ENCODE data around the gene ATF4.
A peak's percentile ranks its signal among the peaks of the same experiment; 100 is the strongest.

Gene ATF4

DNA sequence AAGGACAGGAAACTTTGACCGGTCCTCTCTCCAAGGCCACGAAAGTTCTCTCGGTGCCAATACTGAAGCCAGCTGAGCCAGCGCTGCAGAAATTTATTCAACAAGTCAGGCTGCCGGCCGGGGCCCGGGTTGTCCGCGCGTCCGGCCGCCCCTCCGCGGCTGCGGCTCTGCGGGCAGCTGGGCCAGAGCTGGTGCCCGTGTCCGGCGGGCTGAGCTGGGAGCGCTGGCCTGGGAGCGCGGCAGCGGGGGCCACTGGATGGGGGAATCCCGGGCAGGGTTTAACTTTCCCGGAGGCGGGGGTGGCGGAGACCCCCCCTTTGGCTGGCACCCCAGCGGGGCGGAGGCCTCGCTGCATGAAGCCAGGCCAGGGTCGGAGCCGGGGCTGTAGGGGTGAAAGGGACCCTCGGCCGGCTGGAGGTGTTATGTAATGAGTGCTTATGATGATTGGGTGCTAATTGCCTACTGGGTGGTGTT, 37.9 kb downstream of the ATF4 start:
- no peak for DNase-seq (ENCODE audit: low spot score)

DNA sequence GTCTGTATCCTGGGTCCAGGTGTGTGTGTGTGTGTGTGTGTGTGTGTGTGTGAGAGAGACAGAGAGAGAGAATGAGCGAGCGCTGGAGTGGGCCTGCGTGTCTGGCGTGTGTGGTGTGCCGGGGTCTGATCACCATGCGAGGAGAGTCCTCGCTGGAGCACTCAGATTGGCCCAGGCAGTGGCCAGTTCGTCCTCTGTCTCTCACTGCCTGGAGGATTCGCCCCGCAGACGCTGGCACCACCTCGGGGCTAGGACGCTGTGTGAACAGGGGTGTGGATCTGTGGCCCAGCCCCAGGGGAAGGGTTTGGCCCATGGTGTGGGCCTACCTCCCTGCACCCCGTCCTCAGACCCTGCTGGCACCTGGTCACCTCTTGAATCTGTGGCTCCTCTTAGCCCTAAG, 38.6 kb downstream of the ATF4 start:
- no peak for DNase-seq (ENCODE audit: low spot score)

DNA sequence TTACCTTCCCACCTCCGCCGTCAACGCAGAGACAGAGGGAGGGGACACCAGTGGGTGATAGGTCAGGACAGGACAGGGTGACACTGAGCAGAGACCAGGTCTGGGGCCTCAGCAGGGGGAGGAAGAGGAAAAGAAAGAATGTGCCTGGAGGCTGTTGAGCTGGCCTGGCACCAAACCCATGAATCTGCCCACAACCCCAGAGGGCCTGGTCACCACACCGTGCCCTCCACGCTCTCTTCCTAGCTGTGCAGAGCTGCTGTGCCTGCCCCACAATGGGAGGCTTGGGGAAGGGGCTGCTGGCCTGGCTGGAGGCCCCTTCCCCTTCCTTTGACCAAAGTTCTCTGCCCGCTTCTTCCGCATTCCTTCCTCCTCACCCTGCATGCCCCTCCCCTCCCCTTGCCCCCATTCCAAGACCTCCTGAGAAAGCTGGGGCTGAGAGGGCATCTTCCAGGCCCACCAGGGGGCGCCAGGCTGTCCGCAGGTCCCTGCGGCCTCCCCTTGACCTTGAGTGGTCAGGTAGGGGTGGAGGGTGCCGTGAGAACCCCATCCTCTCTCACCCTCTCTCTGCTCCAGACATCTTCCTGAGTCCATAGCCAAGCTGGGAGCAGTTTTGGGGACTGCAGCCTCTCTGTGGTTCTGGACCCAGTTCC, 39.2 kb downstream of the ATF4 start:
- no peak for DNase-seq (ENCODE audit: low spot score)

DNA sequence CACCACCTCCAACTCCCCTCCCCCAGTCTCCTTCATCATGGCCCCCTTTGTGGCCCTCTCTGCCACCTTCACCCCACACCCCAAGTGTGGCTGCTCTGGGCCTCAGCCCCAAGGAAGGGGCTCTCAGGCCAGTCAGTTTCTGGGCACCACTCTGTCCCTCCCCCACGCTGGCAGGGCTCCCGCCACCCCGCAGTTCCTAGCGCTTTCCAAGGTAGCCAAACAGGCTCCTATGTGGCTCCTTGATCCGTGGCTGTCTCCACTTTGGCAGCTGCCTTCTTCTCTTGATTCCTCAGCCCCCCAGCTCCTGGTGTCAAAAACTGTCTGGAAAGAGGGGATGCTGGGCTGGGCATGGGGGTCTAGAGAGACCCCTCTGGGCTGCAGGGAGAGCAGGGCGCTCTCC, 39.8 kb downstream of the ATF4 start:
- DNase-seq (ENCODE audit: low spot score): no peak

DNA sequence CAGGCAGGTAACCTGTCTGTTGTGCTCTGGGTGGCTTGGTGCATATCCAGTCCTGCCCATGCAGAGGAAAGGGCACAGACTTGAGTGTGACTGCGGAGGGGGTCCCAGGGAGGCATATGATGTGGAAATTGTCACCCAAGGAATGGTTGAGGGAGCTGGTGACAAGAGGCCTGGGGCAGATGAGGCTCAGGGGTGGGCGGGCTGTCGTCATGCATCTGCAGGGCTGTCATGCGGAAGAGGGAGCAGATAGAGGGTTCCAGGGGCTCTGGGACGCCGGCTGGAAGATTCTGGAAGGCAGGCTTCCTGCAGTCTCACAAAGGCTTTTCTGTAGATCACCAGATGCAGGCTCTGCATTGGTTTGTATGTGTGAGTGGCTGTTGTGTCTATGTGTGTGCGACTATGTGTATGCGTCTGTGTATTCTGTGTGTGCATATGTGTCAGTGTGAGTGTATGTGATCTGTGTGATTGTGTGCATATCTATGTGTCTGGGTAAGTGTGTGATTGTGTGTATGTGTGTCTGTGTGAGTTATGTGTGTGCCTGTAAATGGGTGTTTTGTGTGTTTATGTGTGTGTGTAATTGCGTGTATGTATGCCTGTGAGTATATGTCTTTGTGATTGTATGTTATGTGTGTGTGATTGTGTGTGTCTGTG, 42.6 kb downstream of the ATF4 start:
- DNase-seq (ENCODE audit: low spot score): no peak

DNA sequence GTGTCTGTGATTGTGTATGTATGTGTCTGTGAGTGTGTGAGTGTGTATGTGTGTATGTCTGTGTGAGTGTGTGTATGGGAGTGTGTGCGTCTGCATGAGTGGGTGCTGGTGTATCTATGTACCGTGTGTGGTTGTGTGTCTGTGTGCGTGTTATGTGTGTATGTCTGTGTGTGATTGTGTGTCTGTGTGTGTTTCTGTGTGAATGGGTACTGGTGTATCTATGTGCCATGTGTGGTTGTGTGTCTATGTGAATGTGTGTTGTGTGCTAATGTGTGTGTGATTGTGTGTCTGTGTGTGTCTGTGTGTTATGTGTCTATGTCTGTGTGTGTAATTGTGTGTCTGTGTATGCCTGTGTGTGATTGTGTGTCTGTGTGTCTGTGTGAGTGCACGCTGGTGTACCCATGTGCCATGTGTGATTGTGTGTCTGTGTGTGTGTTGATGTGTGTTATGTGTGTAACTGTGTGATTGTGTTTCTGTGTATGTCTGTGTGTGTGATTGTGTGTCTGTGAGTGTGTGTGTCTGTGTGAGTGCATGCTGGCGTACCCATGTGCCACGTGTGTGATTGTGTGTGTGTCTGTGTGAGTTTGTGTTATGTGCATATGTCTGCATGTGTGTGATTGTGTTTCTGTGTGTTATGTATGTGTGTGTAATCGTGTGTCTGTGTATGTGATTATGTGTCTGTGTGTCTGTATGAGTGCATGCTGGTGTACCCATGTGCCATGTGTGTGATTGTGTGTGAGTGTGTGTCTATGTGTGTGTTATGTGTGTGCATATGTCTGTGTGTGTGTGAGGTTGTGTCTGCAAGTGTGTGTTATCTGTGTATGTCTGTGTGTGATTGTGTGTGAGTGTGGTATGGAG, 43.4 kb downstream of the ATF4 start:
- no peak for DNase-seq (ENCODE audit: low spot score)

DNA sequence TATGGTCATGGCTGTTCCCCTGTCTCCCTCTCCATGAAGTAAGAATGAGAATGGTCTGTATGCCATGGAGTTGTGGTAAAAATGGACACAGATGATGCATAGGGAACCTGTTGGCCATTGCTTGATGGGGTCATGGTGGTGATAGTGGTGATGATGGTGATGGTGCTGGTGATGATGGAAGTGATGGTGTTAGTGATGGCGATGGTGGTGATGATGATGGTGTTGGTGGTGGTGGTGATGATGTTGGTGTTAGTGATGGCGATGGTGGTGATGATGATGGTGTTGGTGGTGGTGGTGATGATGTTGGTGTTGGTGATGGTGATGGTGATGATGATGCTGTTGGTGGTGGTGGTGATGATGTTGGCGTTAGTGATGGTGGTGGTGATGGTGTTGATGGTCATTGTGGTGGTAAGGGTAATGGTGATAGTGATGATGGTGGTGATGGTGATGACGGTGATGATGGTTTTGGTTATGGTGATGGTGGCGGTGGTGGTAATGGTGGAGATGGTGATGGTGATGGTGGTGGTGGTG, 45.1 kb downstream of the ATF4 start:
- no peak for DNase-seq (ENCODE audit: low spot score)

DNA sequence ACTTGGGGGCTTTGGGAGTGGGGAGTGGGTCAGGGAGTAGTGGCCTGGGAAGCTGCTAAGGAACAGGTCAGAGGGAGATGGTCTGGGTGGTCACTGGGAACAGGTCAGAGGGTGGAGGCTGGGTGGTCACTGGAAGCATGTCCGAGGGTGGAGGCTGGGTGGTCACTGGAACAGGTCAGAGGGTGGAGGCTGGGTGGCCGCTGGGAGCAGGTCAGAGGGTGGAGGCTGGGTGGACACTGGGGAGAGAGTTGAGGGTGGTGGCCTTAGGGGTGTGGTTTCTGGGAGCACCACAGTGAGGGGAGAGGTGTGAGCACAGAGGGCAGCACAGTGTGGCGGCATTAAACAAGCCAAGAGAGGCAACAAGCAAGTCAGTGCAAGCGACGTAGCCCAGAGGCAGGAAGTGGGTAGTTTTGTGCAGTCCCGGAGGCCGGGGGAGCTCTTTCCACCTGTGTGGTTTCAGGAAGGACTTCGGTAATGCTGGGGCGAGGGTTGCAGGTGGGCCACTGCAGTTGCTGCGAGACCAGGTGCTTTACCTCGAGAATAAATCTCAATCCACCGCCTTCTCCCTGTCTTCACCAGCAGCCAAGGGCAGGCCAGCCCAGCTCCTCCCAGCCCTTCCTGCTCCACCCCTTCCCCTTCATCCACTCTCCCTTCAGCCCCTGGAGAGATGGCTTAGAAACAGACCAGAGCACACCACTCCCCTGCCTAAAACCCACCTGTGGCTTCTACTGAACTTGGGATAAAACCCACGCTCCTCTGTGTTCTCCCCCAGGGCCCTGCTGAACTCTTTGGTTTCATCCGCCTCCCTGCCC, 47.0 kb downstream of the ATF4 start:
- DNase-seq (ENCODE audit: low spot score): peak; percentile 36

DNA sequence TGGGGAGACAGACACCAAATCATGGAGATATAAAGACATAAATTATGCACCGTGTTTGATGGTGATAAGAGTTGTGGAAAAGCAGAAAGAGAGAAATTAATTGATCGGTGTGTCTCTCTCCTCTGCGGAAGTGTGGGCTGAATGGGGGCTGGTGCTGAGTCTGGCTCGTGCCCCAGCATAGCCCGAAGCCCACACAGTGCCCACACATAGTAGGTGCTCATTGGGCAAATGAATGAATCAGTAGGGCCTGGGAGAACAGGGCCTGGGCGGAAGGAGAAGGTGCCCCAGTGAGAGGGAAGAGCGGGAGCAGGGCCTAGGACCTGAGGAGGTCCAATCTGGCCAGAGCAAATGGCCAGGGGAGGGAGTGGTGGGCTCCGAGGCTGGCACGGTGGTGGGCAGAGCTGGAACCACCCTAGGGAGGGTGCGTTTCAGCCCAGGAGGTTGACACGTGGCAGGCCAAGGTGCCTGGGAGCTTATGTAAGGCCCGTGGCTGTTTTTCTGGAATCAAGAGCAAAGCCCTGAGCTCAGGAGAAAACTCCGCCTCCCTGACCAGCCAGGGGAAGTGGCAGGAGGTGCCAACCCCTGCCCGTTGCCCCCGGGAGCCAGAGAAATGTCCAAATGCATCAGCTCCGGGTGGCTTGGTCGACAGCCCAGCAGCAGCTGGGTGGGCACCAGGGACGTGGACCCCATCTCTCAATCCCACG, 48.1 kb downstream of the ATF4 start:
- no peak for DNase-seq (ENCODE audit: low spot score)

DNA sequence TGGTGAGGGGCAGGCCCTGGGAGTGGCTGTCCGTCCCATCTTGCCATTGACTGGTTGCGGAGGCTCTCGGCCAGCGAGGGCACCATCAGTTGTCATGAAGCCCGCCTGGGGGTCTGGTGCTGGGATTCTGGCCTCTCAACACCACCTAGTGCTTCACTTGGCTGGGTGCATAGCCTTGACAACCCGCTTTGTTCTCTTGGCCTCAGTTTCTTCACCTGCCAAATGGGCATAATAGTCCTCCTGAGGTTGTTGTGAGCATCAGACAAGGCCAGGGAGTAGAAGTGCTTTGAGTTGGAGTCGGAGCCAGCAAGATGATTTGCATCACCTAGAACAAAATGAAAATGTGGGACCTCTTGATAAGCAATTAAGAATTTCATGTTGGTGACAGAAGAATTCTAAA, 48.7 kb downstream of the ATF4 start:
- DNase-seq (ENCODE audit: low spot score): no peak

DNA sequence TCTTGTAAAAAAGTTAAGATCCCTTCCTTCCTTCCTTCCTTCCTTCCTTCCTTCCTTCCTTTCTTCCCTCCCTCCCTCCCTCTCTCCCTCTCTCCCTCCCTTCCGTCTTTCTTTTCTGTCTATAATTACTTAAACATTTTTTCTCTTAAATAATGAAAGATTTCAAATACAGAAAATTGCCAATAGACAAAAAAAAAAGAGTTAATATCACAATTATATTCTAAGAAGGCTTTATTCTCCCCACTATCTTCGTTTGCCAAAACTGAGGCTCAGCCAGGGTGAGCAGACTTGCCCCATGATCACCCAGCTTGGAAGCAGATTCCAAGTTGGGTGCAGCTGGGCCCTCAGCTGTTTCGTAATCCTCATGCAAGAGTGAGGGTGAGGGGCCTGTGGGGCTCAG, 49.9 kb downstream of the ATF4 start:
- no peak for DNase-seq (ENCODE audit: low spot score)

DNA sequence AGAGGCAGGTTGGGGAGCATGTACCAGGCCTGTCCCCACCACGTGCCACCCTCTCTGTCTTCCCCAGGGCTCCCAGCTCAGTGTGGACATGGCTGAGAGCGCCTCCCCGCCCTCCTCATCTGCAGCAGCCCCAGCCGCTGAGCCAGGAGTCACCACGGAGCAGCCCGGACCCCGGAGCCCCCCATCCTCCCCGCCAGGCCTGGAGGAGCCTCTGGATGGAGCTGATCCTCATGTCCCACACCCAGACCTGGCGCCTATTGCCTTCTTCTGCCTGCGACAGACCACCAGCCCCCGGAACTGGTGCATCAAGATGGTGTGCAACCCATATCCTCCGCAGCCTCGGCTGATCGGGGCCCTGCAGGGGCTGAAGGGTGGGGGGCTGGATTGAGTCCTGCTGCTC, 50.3 kb downstream of the ATF4 start, which contains the start of gene CACNA1I:
Gene CACNA1I, plus strand, starts transcription at position 89 of the 400 bp plus-strand sequence. Its CDS starts 0 bp downstream, at position 89.
- no peak for DNase-seq (ENCODE audit: low spot score)

DNA sequence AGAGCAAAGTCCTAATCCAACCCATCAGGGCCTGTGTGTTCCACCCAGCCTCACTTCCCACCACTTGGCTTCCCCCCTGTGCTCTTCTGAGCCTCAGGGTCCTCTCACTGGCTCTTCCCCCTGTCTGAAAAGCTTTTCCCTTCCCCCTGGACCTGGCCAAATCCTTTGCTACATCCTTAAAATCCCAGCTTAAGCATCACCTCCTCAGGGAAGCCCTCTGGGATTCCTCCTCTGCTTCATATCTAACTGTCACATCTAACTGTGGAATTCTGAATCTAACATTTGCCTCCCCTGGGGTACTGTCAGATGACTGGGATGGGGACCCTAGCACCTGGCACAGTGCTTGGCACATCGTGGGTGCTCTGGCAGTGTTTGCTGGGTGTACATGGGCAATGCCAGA, 51.2 kb downstream of the ATF4 start:
- DNase-seq (ENCODE audit: low spot score): no peak
